Measurements from ENCODE around the gene GMNC.
"Not testable (repeated sequence)": the region's sequence is repeated elsewhere in the genome, so short reads cannot be mapped to it uniquely, and the experiment has no call there.

Gene GMNC

DNA sequence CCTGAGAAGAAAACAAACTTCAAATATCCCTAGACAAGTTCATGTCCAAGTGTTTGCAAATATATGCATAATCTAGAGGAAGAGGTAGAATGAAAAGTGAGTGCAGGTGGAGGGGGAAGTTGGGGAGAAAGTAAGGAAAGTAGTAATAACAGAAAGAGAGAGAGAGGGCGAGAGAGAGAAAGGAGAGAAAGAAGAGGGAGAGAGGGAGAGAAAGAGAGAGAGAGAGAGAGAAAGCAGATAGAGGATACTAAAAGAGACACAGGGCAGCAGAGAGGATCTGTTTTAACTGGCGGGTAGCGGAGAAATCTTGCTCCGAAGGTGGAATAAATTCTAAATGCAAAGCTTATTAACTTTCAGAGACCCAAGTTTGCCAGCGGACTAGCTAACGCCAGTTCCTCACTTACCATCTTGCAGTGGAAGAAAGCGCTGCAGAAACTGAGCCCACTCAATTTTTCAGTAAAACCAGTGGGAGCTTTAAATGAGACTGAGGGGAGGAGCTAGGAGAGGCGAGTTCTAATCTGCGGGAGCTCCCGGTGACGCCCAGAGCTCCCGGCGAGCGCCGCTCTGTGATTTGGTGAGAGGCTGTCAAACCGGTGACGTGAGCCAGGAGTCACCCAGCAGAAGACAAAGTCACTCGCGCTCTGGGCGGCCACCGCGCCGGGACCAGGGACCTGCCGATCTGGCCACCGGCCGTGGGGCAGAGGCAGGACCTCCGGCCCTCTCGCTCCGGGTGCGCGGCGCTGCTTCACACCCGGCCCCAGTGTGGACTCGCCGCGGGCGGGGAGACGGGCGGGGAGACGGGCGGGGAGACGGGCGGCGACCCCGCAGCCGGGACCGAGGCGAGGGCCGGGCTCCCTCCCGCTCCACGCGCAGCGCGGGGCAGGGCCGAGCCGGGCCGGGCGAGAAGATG is at the start of gene GMNC:
TSS of gene GMNC (minus strand) at position 486 of the 910 bp plus-strand sequence. CDS start at position 407, 79 bp downstream.
- no peak for DNase-seq (ENCODE audit: low read depth)

GRCh38 chr3:190911382-190911781 is 48.9 kb upstream of the GMNC start:
- no peak for DNase-seq (ENCODE audit: low read depth)

DNA sequence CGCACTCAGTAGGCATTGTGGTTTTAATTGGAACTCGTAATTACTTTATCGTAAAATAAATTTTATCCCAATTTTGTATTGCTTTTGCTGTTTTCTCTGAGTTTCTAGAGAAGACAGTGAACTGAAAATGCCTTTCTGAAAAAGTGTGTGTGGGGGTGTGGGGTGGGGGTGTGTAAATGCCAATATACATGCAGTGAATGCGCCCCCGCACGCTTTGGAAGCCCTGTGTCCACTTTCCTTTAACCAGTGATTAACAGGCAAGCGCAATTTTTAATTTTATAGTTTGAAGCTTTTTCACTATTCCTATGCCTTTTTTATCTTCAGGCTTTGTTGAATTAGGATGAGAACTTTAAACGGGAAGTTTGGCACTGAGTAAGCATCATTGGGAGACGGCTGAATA is 47.4 kb upstream of the GMNC start:
- no peak for DNase-seq (ENCODE audit: low read depth)

DNA sequence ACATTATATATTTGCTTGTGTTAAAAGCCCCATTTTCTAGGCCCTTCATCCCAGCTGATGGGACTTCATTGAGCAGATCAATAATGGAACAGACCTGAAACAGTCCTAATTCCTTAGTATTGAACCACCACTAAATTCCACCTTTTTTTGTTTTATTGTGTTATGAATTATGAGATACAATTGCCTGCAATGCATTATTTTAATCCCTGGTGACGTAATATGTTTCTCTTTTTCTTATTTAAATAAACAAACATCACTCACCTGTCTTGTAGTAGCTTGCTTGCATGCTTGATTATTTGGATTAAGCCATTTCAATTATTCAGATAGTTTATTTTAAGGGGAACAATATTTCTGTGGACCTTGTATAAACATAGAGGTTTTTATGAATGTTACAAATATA is 40.7 kb upstream of the GMNC start:
- no peak for DNase-seq (ENCODE audit: low read depth)

GRCh38 chr3:190902292-190902691 is 39.8 kb upstream of the GMNC start:
- DNase-seq (ENCODE audit: low read depth), result no peak

GRCh38 chr3:190892395-190892902 is 30.0 kb upstream of the GMNC start:
- no peak for DNase-seq (ENCODE audit: low read depth)

GRCh38 chr3:190886945-190887344 is 24.5 kb upstream of the GMNC start:
- DNase-seq (ENCODE audit: low read depth), result no peak

DNA sequence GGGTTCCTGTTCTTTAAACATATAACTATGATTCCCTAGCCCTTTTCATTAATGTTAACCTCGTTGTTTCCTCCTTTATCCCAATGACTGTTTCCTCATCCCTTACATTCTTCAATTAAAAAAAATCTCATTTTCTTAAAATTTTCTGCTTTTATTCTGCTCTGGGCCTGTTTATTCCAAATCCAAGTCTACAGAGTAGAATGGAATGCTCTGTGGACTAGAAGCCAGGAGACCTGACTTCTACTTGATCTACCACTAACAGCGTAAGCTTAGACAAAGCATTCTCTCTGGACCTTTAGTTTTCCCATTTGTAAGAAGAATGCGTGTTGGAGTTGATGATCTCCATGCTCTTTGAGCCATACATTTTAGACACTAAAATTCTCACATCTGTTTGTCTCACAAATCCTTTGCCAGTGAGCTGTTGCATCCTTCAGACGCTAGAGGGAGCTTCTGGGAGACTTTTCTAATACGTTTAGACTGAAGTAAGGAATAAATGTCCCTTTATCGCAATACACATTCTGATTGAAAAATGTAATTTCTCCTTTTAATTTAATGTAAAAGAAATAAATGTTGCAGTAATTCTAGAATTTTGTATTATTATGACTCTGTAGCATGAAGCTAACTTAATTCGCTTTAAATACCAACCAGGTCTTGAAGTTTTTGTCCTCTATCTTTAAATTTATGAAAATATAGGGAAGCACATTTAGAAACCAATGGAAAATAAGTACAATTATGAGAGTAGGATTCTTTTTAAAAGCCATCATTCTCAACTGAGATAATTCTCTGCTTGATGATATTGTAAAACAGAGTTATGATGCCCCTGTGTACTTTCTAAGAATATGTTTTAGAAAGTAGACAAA is 21.7 kb upstream of the GMNC start:
- no peak for DNase-seq (ENCODE audit: low read depth)

- DNase-seq (ENCODE audit: low read depth), result no peak
Measured at GRCh38 chr3:190883141-190883540, 20.6 kb upstream of the GMNC start.

DNA sequence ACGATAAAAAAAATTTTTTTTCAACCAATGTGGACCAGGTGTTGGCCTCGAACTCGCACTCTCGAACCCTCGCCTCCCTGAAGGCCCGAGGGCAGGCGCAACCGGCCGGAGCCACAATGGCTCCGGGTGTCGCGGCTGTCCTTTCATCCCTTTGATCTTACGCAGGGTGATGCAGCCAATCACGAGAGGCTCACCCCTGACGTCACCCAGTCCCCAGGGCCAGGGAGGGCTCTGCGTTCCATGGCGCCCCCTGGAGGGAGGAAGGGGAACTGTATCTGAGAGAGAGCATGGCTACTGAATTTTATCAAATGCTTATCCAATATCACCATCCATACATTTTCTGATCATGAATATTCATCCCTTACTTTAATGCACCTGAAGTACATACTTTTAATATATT is 15.4 kb upstream of the GMNC start:
- DNase-seq (ENCODE audit: low read depth), result no peak

GRCh38 chr3:190876433-190876832 is 13.9 kb upstream of the GMNC start:
- DNase-seq (ENCODE audit: low read depth), result not testable (repeated sequence)

DNA sequence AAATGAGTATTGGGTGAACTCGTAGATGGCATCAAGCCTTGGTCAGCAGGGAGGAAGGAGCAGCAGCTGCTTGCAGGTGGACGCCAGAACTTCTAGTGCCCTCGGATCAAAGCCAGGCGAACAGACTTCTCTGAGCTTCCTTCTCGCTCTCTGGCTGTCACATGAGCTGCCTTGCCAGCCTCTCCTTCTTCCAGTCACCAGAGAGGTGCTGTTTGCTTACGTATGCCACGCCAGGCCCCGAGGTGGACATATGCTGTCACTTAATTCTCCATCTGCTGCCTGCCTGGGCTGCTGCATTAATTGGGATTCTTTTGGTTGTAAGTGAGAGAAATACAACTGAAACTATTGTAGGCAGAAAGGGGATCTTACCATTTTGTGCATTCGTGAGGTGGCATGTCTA is 12.6 kb upstream of the GMNC start:
- DNase-seq (ENCODE audit: low read depth), result not testable (repeated sequence)

DNA sequence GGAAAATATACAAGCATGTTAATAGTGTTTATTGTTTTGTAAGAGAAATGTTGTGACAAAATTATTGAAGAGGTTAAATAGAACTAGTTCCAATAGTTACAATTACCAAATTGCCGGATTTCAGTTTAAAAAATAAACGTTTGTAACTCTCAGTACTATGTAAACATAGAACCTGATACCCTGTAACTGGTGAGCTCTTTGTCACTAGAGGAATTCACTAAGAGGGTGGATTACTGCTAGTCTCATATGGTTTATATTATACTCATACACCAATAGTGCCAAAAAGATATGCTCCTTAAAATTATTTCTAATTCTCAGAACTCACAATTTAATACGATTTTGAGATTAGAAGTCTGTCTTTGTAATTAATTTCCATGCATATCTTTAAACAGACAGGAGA is 7.6 kb upstream of the GMNC start:
- DNase-seq (ENCODE audit: low read depth), result no peak

DNA sequence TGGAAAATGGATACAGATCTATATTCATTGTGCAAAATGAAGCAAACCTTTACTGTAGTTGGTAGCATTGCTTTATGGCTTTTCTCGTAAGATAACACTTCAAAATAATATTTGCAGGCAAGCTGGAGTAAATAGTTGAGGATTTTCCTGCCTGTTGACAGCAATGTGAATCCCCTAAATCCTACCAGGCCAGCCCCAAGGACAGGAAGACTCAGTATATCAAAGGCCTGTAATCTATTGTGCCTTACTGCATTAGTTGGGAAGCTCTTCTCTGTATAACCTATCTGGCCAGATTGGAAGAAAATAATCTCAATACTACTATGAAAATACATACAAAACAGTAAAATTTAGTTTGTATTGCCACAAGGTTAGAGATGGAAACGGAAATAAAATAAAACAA is 4.6 kb upstream of the GMNC start:
- DNase-seq (ENCODE audit: low read depth), result no peak

- no peak for DNase-seq (ENCODE audit: low read depth)
Measured at GRCh38 chr3:190865828-190866227, 3.3 kb upstream of the GMNC start.

DNA sequence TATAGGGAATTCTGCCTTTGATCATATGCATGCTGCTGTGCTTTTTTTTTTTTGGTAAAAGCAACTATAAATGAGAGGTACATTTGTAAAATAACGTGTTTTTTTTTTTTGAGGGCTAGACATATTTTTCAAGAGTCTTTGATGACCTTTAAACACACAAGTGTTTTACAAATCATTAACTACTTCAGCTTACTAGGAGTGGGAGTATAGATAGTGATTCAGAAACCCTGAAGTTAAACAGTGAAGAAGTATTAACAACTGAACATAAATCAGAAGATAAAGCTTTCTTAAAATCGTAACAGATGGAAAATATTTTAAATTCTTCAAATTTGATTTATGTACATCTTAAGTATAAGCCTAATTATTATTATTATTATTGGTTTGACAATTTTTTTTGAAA is 2.9 kb upstream of the GMNC start:
- no peak for DNase-seq (ENCODE audit: low read depth)

DNA sequence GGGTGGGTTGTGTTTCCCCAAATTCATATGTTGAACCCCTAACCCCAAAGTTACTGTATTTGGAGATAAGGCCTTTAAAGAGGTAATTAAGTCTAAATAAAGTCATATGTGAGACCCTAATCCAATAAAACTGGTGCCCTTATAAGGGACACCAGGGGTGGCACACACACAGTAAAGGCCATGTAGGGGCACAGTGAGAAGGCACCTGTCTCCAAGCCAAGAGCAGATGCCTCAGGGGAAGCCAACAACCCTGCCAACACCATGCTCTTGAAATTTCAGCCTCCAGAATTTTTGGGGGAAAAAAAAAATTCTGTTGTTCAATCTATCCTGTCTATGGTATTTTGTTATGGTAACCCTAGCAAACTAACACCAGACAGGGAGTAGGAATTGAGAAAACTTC is 1.5 kb upstream of the GMNC start:
- DNase-seq (ENCODE audit: low read depth), result no peak

DNA sequence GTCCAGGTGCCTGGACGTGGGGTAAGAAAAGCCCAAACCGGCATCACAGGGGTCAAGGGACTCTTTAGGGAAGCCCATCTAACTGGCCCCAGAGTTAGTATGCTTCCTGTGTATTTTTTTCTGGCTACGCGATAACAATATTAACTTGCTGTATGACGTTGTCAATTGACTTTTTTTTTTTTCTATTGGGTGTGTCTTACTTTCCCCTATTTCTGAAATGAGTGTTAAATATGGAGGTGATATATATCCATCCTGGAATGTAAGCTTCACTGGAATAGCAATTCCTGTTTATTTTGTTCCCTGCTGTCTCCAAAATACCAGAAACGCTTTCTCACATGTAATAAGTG is 598 bp upstream of the GMNC start:
- no peak for DNase-seq (ENCODE audit: low read depth)

- DNase-seq (ENCODE audit: low read depth), result no peak
Measured at GRCh38 chr3:190860521-190860920, 2.0 kb downstream of the GMNC start.

GRCh38 chr3:190855151-190855550 is 7.3 kb downstream of the GMNC start:
- no peak for DNase-seq (ENCODE audit: low read depth)

- DNase-seq (ENCODE audit: low read depth), result no peak
Measured at GRCh38 chr3:190854062-190854461, 8.4 kb downstream of the GMNC start.

GRCh38 chr3:190853464-190853863 is 9.0 kb downstream of the GMNC start:
- no peak for DNase-seq (ENCODE audit: low read depth)

DNA sequence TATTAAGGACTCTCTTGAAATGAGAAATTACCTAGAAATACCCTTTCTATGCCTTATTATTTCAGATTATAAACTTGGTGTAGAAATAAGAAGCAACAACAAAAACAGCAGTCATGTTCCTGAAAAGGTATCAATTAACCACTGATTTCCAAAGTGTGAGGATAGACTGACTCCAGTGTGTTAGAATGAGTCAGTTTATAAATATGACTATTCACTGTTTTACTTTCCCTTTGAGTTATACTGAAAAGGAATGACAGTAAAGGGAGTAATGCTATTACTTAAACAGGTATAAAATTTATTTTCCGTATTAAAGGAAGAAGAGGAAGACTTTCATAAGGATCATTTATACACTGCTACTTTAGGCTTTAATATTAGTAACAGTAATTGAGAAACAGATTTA is 12.9 kb downstream of the GMNC start:
- no peak for DNase-seq (ENCODE audit: low read depth)

Measured in stimulated activated CD8-positive, alpha-beta memory T cell treated with anti-CD3 and anti-CD28 coated beads, Interleukin-15, amount 100 ng/mL, for 24 hours (primary cell).